Ovary (tissue), 3 donors: Measurements from ENCODE around the gene GLCE.

Experiments
- POLR2A ChIP-seq: fragments of 450-650 bp; IDR thresholded peaks from one replicate; pipeline ENCODE4 v1.6.1; 2017; ENCODE audit warnings: antibody characterized with exemption, mild to moderate bottlenecking, moderate library complexity
- TF ChIP-seq, protein P1 (sequence below), 3 donors: fragments of 450-650 bp in 2 of 3; fragments of 200-600 bp in 1 of 3; IDR thresholded peaks; one replicate each; pipeline versions ENCODE4 v1.5.1 to v1.8.0; 2016 to 2022; ENCODE audit warnings: antibody characterized with exemption in 3 of 3, mild to moderate bottlenecking in 1 of 3
- donor health status: DM: no; HTN: no; CAD: no.

- TF ChIP-seq, protein P1, sequence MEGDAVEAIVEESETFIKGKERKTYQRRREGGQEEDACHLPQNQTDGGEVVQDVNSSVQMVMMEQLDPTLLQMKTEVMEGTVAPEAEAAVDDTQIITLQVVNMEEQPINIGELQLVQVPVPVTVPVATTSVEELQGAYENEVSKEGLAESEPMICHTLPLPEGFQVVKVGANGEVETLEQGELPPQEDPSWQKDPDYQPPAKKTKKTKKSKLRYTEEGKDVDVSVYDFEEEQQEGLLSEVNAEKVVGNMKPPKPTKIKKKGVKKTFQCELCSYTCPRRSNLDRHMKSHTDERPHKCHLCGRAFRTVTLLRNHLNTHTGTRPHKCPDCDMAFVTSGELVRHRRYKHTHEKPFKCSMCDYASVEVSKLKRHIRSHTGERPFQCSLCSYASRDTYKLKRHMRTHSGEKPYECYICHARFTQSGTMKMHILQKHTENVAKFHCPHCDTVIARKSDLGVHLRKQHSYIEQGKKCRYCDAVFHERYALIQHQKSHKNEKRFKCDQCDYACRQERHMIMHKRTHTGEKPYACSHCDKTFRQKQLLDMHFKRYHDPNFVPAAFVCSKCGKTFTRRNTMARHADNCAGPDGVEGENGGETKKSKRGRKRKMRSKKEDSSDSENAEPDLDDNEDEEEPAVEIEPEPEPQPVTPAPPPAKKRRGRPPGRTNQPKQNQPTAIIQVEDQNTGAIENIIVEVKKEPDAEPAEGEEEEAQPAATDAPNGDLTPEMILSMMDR (IDR thresholded peaks at IDR 0.05) = no peak
- TF ChIP-seq POLR2A = no peak
These were observed 46.0 kb upstream of the GLCE start for GRCh38 chr15:69114331-69114928.
